CD14-positive monocyte (primary cell): ENCODE measurements around the gene RTN1. TPM values are rescaled to one million over a fixed set of nuclear protein-coding genes. Genes with fewer than 3 reads are reported as not detected.

Experiments used
- DNase-seq, 3 donors: peaks; one replicate each; pipeline ENCODE4 v3.0.0-alpha.2; 2011 to 2022
- H2AFZ ChIP-seq: 2 replicates; pipeline ENCODE4 v1.6.0; 2012; ENCODE audit warnings: mild to moderate bottlenecking, low read depth, low read length, inconsistent platforms; ENCODE audit not compliant: insufficient read depth, poor library complexity, severe bottlenecking
- H3K27ac ChIP-seq, 2 donors: 1 replicate in 1 of 2; 2 replicates in 1 of 2; pipeline ENCODE4 v1.5.1; 2012 to 2013; ENCODE audit warnings: low read length in 2 of 2, control low read depth in 1 of 2, inconsistent platforms in 1 of 2, low read depth in 1 of 2, mild to moderate bottlenecking in 1 of 2
- H3K27me3 ChIP-seq, 2 donors: one replicate each; pipeline versions ENCODE4 v1.6.0 to v1.6.1; 2011 to 2013; ENCODE audit warnings: low read length in 2 of 2; ENCODE audit not compliant: control insufficient read depth in 2 of 2, insufficient read depth in 2 of 2
- H3K36me3 ChIP-seq, 2 donors: replicated peaks in 1 of 2; 1 replicate in 1 of 2; 2 replicates in 1 of 2; pipeline versions ENCODE4 v1.5.1 to v1.6.1; 2012 to 2013; ENCODE audit warnings: low read length in 2 of 2, control low read depth in 1 of 2, inconsistent platforms in 1 of 2, mild to moderate bottlenecking in 1 of 2; ENCODE audit not compliant: insufficient read depth in 2 of 2, control insufficient read depth in 1 of 2
- H3K4me1 ChIP-seq, 2 donors: 1 replicate in 1 of 2; 2 replicates in 1 of 2; pipeline versions ENCODE4 v1.5.1 to v1.6.1; 2012 to 2013; ENCODE audit warnings: low read length in 2 of 2, control low read depth in 1 of 2, inconsistent platforms in 1 of 2, mild to moderate bottlenecking in 1 of 2, moderate library complexity in 1 of 2; ENCODE audit not compliant: insufficient read depth in 2 of 2, control insufficient read depth in 1 of 2
- H3K4me2 ChIP-seq: replicated peaks from 2 replicates; pipeline ENCODE3; 2012; ENCODE audit warnings: low read length, moderate library complexity, mild to moderate bottlenecking; ENCODE audit not compliant: poor library complexity, severe bottlenecking; ENCODE audit errors: extremely low read depth
- H3K4me3 ChIP-seq, 3 experiments: fragments of 200-600 bp in 1 of 3; sonication (generic) in 1 of 3; replicated peaks in 1 of 3; 1 replicate in 2 of 3; 2 replicates in 1 of 3; pipeline ENCODE4 v1.5.1; 2011 to 2013; ENCODE audit warnings: low read length in 3 of 3, mild to moderate bottlenecking in 3 of 3, control low read depth in 2 of 3, low read depth in 2 of 3, inconsistent platforms in 1 of 3, moderate library complexity in 1 of 3
- H3K79me2 ChIP-seq: 2 replicates; pipeline ENCODE4 v1.6.0; 2012; ENCODE audit warnings: mild to moderate bottlenecking, control low read depth, inconsistent platforms, low read length, moderate library complexity; ENCODE audit not compliant: insufficient read depth
- H3K9ac ChIP-seq: 2 replicates; pipeline ENCODE4 v1.6.0; 2017; ENCODE audit warnings: low read length, mild to moderate bottlenecking; ENCODE audit not compliant: insufficient read depth, poor library complexity, severe bottlenecking
- H3K9me3 ChIP-seq, 2 donors: replicated peaks in 1 of 2; 1 replicate in 1 of 2; 2 replicates in 1 of 2; pipeline versions ENCODE4 v1.5.1 to v1.6.1; 2012 to 2013; ENCODE audit warnings: low read length in 2 of 2, control low read depth in 1 of 2; ENCODE audit not compliant: control insufficient read depth in 1 of 2, insufficient read depth in 1 of 2
- H4K20me1 ChIP-seq: 2 replicates; pipeline ENCODE4 v1.6.0; 2012; ENCODE audit warnings: mild to moderate bottlenecking, low read length, control low read depth, moderate library complexity; ENCODE audit not compliant: insufficient read depth
- H3K27ac Mint-ChIP-seq, 7 donors: one replicate each; pipeline ENCODE4 v1.8.0; 2020; ENCODE audit warnings: mild to moderate bottlenecking in 7 of 7, mixed read lengths in 7 of 7, moderate library complexity in 6 of 7, inconsistent platforms in 2 of 7
- H3K27me3 Mint-ChIP-seq, 3 donors: one replicate each; pipeline ENCODE4 v1.8.0; 2021 to 2022; ENCODE audit warnings: low read depth in 3 of 3, mild to moderate bottlenecking in 3 of 3, mixed read lengths in 3 of 3, moderate library complexity in 3 of 3, inconsistent platforms in 1 of 3
- H3K36me3 Mint-ChIP-seq, 2 donors: one replicate each; pipeline ENCODE4 v1.8.0; 2020; ENCODE audit warnings: mixed read lengths in 2 of 2, inconsistent platforms in 1 of 2, mild to moderate bottlenecking in 1 of 2
- H3K4me1 Mint-ChIP-seq: one replicate; pipeline ENCODE4 v1.8.0; 2020; ENCODE audit warnings: mild to moderate bottlenecking, mixed read lengths
- H3K4me3 Mint-ChIP-seq, 2 donors: one replicate each; pipeline ENCODE4 v1.8.0; 2020; ENCODE audit warnings: mild to moderate bottlenecking in 2 of 2, mixed read lengths in 2 of 2, moderate library complexity in 1 of 2
- H3K9me3 Mint-ChIP-seq, 7 donors: one replicate each; pipeline ENCODE4 v1.8.0; 2020 to 2022; ENCODE audit warnings: mixed read lengths in 7 of 7, mild to moderate bottlenecking in 6 of 7, moderate library complexity in 6 of 7, inconsistent platforms in 2 of 7
- WGBS: methylation state at CpG from one replicate; pipeline ENCODE4 v1.1.5; 2013; ENCODE audit warnings: missing lambda C conversion rate; ENCODE audit not compliant: insufficient coverage; 5-methylcytosine and 5-hydroxymethylcytosine counted together
- intact Hi-C, 2 donors: fragments of 100-400 bp; cut with micrococcal nuclease; formaldehyde crosslinking; loops; one replicate each; pipeline versions ENCODE4 v1.15.0 to v1.15.1; 2023
- polyA plus RNA-seq, 3 donors: library from polyadenylated mRNA; depleted of rRNA in 1 of 3; unstranded in 2 of 3; stranded (reverse) in 1 of 3; fragments of 300-500 nt in 2 of 3; fragments of >200 nt in 1 of 3; fragmentation: Illumina TruSeq in 2 of 3; gene quantifications; 1 replicate in 2 of 3; 2 replicates in 1 of 3; pipeline ENCODE4 v1.2.3, GENCODE V29; 2012 to 2021
- TF ChIP-seq, protein P1 (sequence below): fragments of 200-600 bp; IDR thresholded peaks from one replicate; pipeline ENCODE4 v1.8.0; 2022; ENCODE audit warnings: antibody characterized with exemption, mild to moderate bottlenecking

The RTN1 gene
- polyA plus RNA-seq, 3 donors, result 40.2 to 75.1 (median 55.0) TPM

DNA sequence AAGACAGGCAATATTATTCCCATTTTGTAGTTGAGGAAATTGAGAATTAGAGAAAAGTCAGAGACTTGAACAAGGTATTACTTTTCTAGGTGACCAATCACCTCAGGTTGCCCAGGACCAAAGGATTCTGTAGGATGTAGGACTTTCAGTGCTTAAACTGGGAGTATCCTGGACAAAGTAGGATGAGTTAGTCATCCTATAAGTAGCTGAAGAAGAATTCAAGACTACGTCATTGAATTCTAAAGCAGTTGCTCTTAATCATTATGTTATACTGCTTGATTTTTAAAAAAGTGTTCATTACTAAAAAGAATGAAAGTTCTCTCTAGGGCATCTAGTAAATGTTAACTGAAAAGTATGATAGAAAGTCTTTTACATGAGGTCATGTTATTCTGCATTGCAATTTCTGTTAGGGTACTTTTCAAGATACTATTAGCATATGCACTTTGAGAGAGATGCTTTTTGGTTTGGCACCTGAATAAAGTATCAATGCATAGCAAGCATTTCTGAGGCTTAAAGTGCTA lies 101.7 kb downstream of the RTN1 start:
- WGBS, result no CpG with 5 or more reads among the region's 1 CpG
- TF ChIP-seq, protein P1, sequence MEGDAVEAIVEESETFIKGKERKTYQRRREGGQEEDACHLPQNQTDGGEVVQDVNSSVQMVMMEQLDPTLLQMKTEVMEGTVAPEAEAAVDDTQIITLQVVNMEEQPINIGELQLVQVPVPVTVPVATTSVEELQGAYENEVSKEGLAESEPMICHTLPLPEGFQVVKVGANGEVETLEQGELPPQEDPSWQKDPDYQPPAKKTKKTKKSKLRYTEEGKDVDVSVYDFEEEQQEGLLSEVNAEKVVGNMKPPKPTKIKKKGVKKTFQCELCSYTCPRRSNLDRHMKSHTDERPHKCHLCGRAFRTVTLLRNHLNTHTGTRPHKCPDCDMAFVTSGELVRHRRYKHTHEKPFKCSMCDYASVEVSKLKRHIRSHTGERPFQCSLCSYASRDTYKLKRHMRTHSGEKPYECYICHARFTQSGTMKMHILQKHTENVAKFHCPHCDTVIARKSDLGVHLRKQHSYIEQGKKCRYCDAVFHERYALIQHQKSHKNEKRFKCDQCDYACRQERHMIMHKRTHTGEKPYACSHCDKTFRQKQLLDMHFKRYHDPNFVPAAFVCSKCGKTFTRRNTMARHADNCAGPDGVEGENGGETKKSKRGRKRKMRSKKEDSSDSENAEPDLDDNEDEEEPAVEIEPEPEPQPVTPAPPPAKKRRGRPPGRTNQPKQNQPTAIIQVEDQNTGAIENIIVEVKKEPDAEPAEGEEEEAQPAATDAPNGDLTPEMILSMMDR, result no peak
- H3K9me3 ChIP-seq, result no peaks in the 10 kb centered on the region
- H3K79me2 ChIP-seq, result no peaks in the 10 kb centered on the region
- peaks cover 0 to 1% (median 1%) of the 10 kb centered on the region in 3 donors for H3K27me3 Mint-ChIP-seq
- H3K27me3 ChIP-seq, result no peaks in the 10 kb centered on the region
- H4K20me1 ChIP-seq, result peaks cover 38% of the 10 kb centered on the region
- H3K4me2 ChIP-seq, result no peak overlapping the region
- H3K4me3 Mint-ChIP-seq, result no peak overlapping the region
- peaks cover 0 to 3% (median 0%) of the 10 kb centered on the region in 7 donors for H3K9me3 Mint-ChIP-seq
- H2AFZ ChIP-seq, result no peak overlapping the region
- no peak overlapping the region for H3K27ac Mint-ChIP-seq
- H3K36me3 ChIP-seq, result no peaks in the 10 kb centered on the region
- H3K36me3 Mint-ChIP-seq, result no peaks in the 10 kb centered on the region
- intact Hi-C loops, result no loop called here
- H3K4me1 Mint-ChIP-seq, result peaks cover 14% of the 10 kb centered on the region
- no peak overlapping the region for H3K4me3 ChIP-seq
- H3K4me1 ChIP-seq, result peaks cover 7 to 17% of the 10 kb centered on the region in 2 donors
- H3K27ac ChIP-seq, result no peak overlapping the region
- DNase-seq, result no peak
- H3K9ac ChIP-seq, result no peak overlapping the region

GRCh38 chr14:59761851-59762250 lies 108.7 kb downstream of the RTN1 start:
- no peaks in the 10 kb centered on the region for H3K36me3 Mint-ChIP-seq
- no peaks in the 10 kb centered on the region for H3K4me1 ChIP-seq
- no peak overlapping the region for H3K4me3 ChIP-seq
- no peak for DNase-seq
- peaks cover 2% of the 10 kb centered on the region for H3K4me1 Mint-ChIP-seq
- TF ChIP-seq, protein P1, result no peak
- H2AFZ ChIP-seq, result no peak overlapping the region
- H3K27me3 ChIP-seq, result no peaks in the 10 kb centered on the region
- H3K27ac ChIP-seq, result no peak overlapping the region
- 96% methylated on average over 4 of the region's 6 CpGs for WGBS
- H3K27ac Mint-ChIP-seq, result peak overlapping the region in 1 of 7 donors; percentile 26
- intact Hi-C loops, result no loop called here
- no peak overlapping the region for H3K4me3 Mint-ChIP-seq
- H3K36me3 ChIP-seq, result no peaks in the 10 kb centered on the region
- no peaks in the 10 kb centered on the region for H3K79me2 ChIP-seq
- H4K20me1 ChIP-seq, result peaks cover 65% of the 10 kb centered on the region
- peaks cover 0 to 17% (median 4%) of the 10 kb centered on the region in 7 donors for H3K9me3 Mint-ChIP-seq
- H3K27me3 Mint-ChIP-seq, result peaks cover 0 to 1% (median 0%) of the 10 kb centered on the region in 3 donors
- no peaks in the 10 kb centered on the region for H3K9me3 ChIP-seq
- no peak overlapping the region for H3K4me2 ChIP-seq
- no peak overlapping the region for H3K9ac ChIP-seq
